OCI-LY3 (cell line): ENCODE measurements around the gene CLDN1.

Experiments
- CTCF ChIP-seq: fragments of 200-600, 300-600 bp; sonication (generic); IDR thresholded peaks from 2 replicates; pipeline ENCODE4 v1.5.1; 2014; ENCODE audit warnings: antibody characterized with exemption, low read length, low read depth
- EZH2phosphoT487 ChIP-seq: fragments of 200-600 bp; shearing (Covaris generic); IDR thresholded peaks from 2 replicates; pipeline ENCODE4 v1.6.1; 2018; ENCODE audit warnings: antibody characterized with exemption, mixed run types, low read depth

- TF ChIP-seq CTCF (no peak), EZH2phosphoT487 (no peak)
Observed at GRCh38 chr3:190281308-190282051, 40.8 kb downstream of the CLDN1 start.
